Measurements from ENCODE around the gene POLRMT.

DNA sequence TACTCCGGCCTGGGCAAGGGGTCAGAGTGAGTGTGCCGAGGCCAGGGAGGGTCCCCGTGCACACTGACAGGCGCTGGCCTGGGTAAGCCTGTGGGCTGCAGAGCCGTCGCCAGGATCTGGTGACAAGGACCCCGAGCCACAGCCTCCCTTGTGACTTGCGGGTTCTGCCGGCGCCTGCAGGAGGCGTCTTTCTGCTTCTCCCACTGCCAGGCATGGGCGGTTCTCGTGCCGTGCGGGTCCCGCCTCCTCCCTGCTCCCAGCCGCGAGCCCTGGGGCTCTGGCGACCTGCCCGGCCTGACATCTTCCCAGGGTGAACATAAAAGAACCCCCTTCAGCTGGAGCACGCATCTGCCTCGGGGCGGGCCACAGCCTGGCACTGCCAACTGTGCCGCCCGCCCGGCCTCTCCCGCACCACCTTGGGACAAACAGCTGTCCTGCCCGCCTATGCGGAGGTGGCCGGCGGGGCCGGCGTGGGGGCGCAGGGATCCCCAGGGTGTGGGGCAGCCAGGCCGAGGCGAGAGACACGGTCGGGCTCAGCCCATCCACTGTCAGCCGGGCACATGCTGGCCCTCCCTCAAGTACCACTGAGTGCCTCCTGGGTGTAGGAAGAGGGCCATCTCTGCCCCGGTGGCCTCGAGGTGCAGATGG, 45.1 kb downstream of the POLRMT start:
- TF ChIP-seq, protein P1, sequence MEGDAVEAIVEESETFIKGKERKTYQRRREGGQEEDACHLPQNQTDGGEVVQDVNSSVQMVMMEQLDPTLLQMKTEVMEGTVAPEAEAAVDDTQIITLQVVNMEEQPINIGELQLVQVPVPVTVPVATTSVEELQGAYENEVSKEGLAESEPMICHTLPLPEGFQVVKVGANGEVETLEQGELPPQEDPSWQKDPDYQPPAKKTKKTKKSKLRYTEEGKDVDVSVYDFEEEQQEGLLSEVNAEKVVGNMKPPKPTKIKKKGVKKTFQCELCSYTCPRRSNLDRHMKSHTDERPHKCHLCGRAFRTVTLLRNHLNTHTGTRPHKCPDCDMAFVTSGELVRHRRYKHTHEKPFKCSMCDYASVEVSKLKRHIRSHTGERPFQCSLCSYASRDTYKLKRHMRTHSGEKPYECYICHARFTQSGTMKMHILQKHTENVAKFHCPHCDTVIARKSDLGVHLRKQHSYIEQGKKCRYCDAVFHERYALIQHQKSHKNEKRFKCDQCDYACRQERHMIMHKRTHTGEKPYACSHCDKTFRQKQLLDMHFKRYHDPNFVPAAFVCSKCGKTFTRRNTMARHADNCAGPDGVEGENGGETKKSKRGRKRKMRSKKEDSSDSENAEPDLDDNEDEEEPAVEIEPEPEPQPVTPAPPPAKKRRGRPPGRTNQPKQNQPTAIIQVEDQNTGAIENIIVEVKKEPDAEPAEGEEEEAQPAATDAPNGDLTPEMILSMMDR (IDR thresholded peaks at IDR 0.05; ENCODE audit: insufficient read depth, low read depth, low read length), result no peak
- TF ChIP-seq EZH2 (IDR thresholded peaks at IDR 0.05; ENCODE audit: insufficient read depth, low read length), result no peak

Data from astrocyte (in vitro differentiated cells and primary cell).